Gastroesophageal sphincter (tissue), 4 donors: ENCODE results near the gene GNPTAB. TPM values are rescaled to one million over a fixed set of nuclear protein-coding genes. Genes with fewer than 3 reads are reported as not detected.
"Not testable (repeated sequence)": the region's sequence is repeated elsewhere in the genome, so short reads cannot be mapped to it uniquely, and the experiment has no call there.

Experiments used
- ATAC-seq: fragments of 150-250 bp; one replicate; pipeline ENCODE4 v1.9.1; 2016; ENCODE audit warnings: mild to moderate bottlenecking, moderate library complexity
- H3K27ac ChIP-seq, 4 donors: fragments of 200-600 bp; sonication (generic) in 3 of 4; 1 replicate in 3 of 4; 2 replicates in 1 of 4; pipeline ENCODE4 v1.5.1; 2016 to 2019
- H3K27me3 ChIP-seq: fragments of 200-600 bp; sonication (generic); one replicate; pipeline ENCODE4 v1.5.1; 2019
- H3K36me3 ChIP-seq, 2 donors: fragments of 200-600 bp; sonication (generic); one replicate each; pipeline ENCODE4 v1.5.1; 2019; ENCODE audit warnings: control low read depth in 1 of 2
- H3K4me1 ChIP-seq, 3 donors: fragments of 200-600 bp; sonication (generic); 1 replicate in 2 of 3; 2 replicates in 1 of 3; pipeline ENCODE4 v1.5.1; 2016 to 2019; ENCODE audit warnings: control low read depth in 2 of 3
- H3K4me3 ChIP-seq, 2 donors: fragments of 200-600 bp; sonication (generic); one replicate each; pipeline ENCODE4 v1.5.1; 2019; ENCODE audit warnings: mild to moderate bottlenecking in 1 of 2, moderate library complexity in 1 of 2
- H3K9me3 ChIP-seq, 3 donors: fragments of 200-600 bp; sonication (generic); one replicate each; pipeline ENCODE4 v1.5.1; 2017 to 2019; ENCODE audit warnings: control low read depth in 2 of 3
- CTCF ChIP-seq, 4 experiments: fragments of 200-600 bp in 2 of 4; fragments of 450-650 bp in 2 of 4; sonication (generic) in 1 of 4; IDR thresholded peaks; one replicate each; pipeline ENCODE4 v1.5.1; 2017 to 2019; ENCODE audit warnings: antibody characterized with exemption in 4 of 4, mild to moderate bottlenecking in 2 of 4, moderate library complexity in 2 of 4
- EP300 ChIP-seq: sonication (generic); formaldehyde crosslinking; IDR thresholded peaks from one replicate; pipeline ENCODE4 v1.6.1; 2017; ENCODE audit warnings: antibody characterized with exemption, mild to moderate bottlenecking
- POLR2A ChIP-seq, 2 donors: fragments of 450-650 bp; IDR thresholded peaks; one replicate each; pipeline ENCODE4 v1.6.1; 2017; ENCODE audit warnings: antibody characterized with exemption in 2 of 2, mild to moderate bottlenecking in 2 of 2, moderate library complexity in 1 of 2
- POLR2AphosphoS5 ChIP-seq: sonication (generic); formaldehyde crosslinking; IDR thresholded peaks from one replicate; pipeline ENCODE4 v1.6.1; 2017; ENCODE audit warnings: antibody characterized with exemption
- WGBS, 2 donors: methylation state at CpG; one replicate each; pipeline ENCODE4 v1.1.5; 2018; ENCODE audit warnings: low coverage in 1 of 2; 5-methylcytosine and 5-hydroxymethylcytosine counted together
- total RNA-seq, 4 donors: library from RNA; depleted of rRNA; stranded (reverse); fragments of >200 nt; gene quantifications; one replicate each; pipeline ENCODE4 v1.1.0, GENCODE V29; 2016

GNPTAB gene
- total RNA-seq, 4 donors from 2014 or later = 25.8 to 43.2 (median 36.3) TPM

GRCh38 chr12:101876322-101876860 is 45.6 kb upstream of the GNPTAB start:
- TF ChIP-seq CTCF (IDR thresholded peaks at IDR 0.05) = no peak
- Histone ChIP-seq H3K4me3 (peak overlapping the region; percentile 72 to 95), H3K9me3 (no peaks in the 10 kb centered on the region), H3K27me3 (no peaks in the 10 kb centered on the region), H3K36me3 (no peaks in the 10 kb centered on the region), H3K4me1 (peaks cover 0 to 37% (median 0%) of the 10 kb centered on the region in 3 donors), H3K27ac (peak overlapping the region; percentile 90 to 99 (median 97))
- WGBS, 2 donors = 0 to 62% methylated on average over 1 to 2 of the region's 9 CpGs
- no peak for ATAC-seq

GRCh38 chr12:101875162-101875561 is 44.4 kb upstream of the GNPTAB start:
- no peak for ATAC-seq
- Histone ChIP-seq H3K9me3 (no peaks in the 10 kb centered on the region), H3K36me3 (no peaks in the 10 kb centered on the region), H3K27me3 (no peaks in the 10 kb centered on the region), H3K4me1 (peaks cover 0 to 37% (median 0%) of the 10 kb centered on the region in 3 donors), H3K4me3 (no peak overlapping the region), H3K27ac (peak overlapping the region in 3 of 4 donors; percentile 38 to 99 (median 98))
- TF ChIP-seq POLR2A (IDR thresholded peaks at IDR 0.05) = no peak
- TF ChIP-seq POLR2AphosphoS5 = no peak
- no peak for TF ChIP-seq CTCF (IDR thresholded peaks at IDR 0.05)
- no peak for TF ChIP-seq EP300
- WGBS, 2 donors = 78 to 80% methylated on average over 6 to 9 of the region's 9 CpGs

- no peak overlapping the region for H3K4me3 ChIP-seq
- 44% methylated on average over 1 of the region's 1 CpG; no CpG with 5 or more reads in 1 of the 2 donors for WGBS, 2 donors
- ATAC-seq = no peak
- H3K9me3 ChIP-seq = peaks cover 0 to under 1% (median 0%) of the 10 kb centered on the region in 3 donors
- no peak for TF ChIP-seq CTCF (IDR thresholded peaks at IDR 0.05)
- TF ChIP-seq POLR2A (IDR thresholded peaks at IDR 0.05) = no peak
- TF ChIP-seq POLR2AphosphoS5 = no peak
- no peak for TF ChIP-seq EP300
- no peak overlapping the region for H3K27ac ChIP-seq
- no peaks in the 10 kb centered on the region for H3K27me3 ChIP-seq
- no peaks in the 10 kb centered on the region for H3K36me3 ChIP-seq
- peaks cover 0 to 6% (median 0%) of the 10 kb centered on the region in 3 donors for H3K4me1 ChIP-seq
Measured at GRCh38 chr12:101870925-101871324, 40.2 kb upstream of the GNPTAB start.

- H3K4me1 ChIP-seq, H3K27ac ChIP-seq, H3K4me3 ChIP-seq, ATAC-seq, H3K27me3 ChIP-seq, H3K36me3 ChIP-seq: not testable (repeated sequence)
- 87% methylated on average over 3 of the region's 3 CpGs; no CpG with 5 or more reads in 1 of the 2 donors for WGBS, 2 donors
- peaks cover 0 to 10% (median 0%) of the 10 kb centered on the region in 3 donors for H3K9me3 ChIP-seq
Measured at GRCh38 chr12:101867619-101868018, 36.9 kb upstream of the GNPTAB start.

GRCh38 chr12:101866615-101867373 is 36.0 kb upstream of the GNPTAB start:
- H3K36me3 ChIP-seq = no peaks in the 10 kb centered on the region
- 61 to 70% methylated on average over 3 of the region's 13 CpGs for WGBS, 2 donors
- H3K27ac ChIP-seq = no peak overlapping the region
- TF ChIP-seq CTCF (IDR thresholded peaks at IDR 0.05) = no peak
- no peak for TF ChIP-seq POLR2A (IDR thresholded peaks at IDR 0.05)
- no peak for TF ChIP-seq POLR2AphosphoS5
- TF ChIP-seq EP300 = no peak
- no peak overlapping the region for H3K4me3 ChIP-seq
- ATAC-seq = no peak
- peaks cover 0 to 10% (median 0%) of the 10 kb centered on the region in 3 donors for H3K9me3 ChIP-seq
- H3K4me1 ChIP-seq = no peaks in the 10 kb centered on the region
- H3K27me3 ChIP-seq = no peaks in the 10 kb centered on the region
